ENCODE data around the gene PLEKHM2.

GRCh38 chr1:15764890-15765289 is 80.8 kb downstream of the PLEKHM2 start:
- TF ChIP-seq TAF1 (IDR thresholded peaks at IDR 0.05; ENCODE audit: low read depth) (no peak), REST (IDR thresholded peaks at IDR 0.05; ENCODE audit: low read depth) (no peak), TCF12 (IDR thresholded peaks at IDR 0.05; ENCODE audit: low read depth) (no peak), FOXM1 (IDR thresholded peaks at IDR 0.05; ENCODE audit: borderline replicate concordance, low read depth) (no peak), YY1 (IDR thresholded peaks at IDR 0.05; ENCODE audit: low read depth) (no peak), USF1 (IDR thresholded peaks at IDR 0.05) (no peak), RAD21 (IDR thresholded peaks at IDR 0.05; ENCODE audit: low read depth) (no peak), EP300 (IDR thresholded peaks at IDR 0.05; ENCODE audit: borderline replicate concordance) (no peak), CEBPB (IDR thresholded peaks at IDR 0.05) (no peak), ZBTB7A (IDR thresholded peaks at IDR 0.05; ENCODE audit: low read depth) (no peak), TEAD4 (IDR thresholded peaks at IDR 0.05) (no peak)
